ENCODE data around the gene CLSTN3. TPM values are rescaled to one million over a fixed set of nuclear protein-coding genes. Genes with fewer than 3 reads are reported as not detected.

Gene CLSTN3
- total RNA-seq, 2 donors from 2014 or later, result 36.8 to 57.0 TPM

DNA sequence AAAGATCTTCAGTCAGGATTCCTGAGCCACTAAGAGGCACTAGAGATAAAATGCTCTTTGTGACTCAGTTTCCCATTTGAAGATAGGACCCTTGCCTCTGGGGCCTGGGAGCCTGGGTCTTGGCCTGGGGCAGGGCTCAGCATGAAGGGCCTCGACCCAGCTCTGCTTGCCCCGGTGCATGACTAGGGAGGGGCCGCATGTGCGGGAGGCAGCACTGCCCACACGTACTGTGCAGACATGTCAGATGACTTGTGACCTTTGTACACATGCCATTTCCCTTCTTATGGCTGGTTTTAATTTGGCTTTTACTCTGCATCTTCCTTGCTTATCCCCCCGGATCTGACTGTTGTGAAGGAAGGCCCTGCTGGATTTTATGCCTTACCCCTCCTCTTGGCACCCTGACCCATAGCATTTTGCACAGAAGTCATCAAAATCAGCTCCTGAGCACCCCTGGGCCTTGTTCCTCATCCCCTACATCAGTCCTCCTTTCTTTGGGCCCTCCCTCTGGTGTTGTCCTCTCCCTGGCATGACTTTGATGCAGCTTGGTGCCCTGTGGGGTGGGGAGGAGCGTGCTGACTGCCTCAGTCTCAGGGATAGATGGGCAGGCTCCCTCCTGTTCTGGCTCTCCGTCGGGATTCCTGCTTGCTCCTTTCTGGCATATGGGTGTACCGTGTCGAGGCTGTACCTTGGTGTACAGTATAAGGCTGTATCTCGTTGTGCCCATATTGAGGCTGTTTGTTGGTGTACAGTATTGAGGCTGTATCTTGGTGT lies 4.4 kb downstream of the CLSTN3 start:
- no peak for ATAC-seq
- no peak for DNase-seq (ENCODE audit: low spot score in 2 of 2)
- Mint-ChIP-seq H3K27ac (peak overlapping the region in 1 of 2 donors; percentile 84), H3K36me3 (no peaks in the 10 kb centered on the region), H3K9me3 (no peaks in the 10 kb centered on the region)

DNA sequence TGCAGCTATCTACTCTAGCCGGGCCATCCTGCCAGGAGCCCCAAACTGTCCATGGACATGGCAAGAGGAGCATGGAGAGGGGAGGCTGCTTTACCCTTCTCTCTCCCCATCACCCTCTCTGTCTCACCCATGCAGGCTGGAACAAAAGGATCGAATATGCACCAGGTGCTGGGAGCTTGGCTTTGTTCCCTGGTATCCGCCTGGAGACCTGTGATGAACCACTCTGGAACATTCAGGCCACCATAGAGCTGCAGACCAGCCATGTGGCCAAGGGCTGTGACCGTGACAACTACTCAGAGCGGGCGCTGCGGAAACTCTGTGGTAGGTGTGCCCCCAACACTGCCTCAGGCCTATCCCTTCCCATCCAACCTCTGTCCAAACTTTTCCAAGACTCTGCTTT lies 5.9 kb downstream of the CLSTN3 start:
- no peaks in the 10 kb centered on the region for H3K9me3 Mint-ChIP-seq
- no peak for ATAC-seq
- no peaks in the 10 kb centered on the region for H3K36me3 Mint-ChIP-seq
- no peak for DNase-seq (ENCODE audit: low spot score in 2 of 2)
- no peak overlapping the region for H3K27ac Mint-ChIP-seq

DNA sequence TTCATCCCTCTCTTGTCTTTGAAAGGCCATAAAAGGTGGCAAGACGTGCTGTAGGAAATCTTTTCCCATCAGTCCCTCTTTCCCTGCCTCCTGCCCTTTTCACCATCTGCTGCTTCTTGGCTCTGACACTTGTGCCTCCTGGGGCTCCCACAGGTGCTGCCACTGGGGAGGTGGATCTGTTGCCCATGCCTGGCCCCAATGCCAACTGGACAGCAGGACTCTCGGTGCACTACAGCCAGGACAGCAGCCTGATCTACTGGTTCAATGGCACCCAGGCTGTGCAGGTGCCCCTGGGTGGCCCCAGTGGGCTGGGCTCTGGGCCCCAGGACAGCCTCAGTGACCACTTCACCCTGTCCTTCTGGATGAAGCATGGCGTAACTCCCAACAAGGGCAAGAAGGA lies 6.5 kb downstream of the CLSTN3 start:
- H3K9me3 Mint-ChIP-seq, result no peaks in the 10 kb centered on the region
- no peak overlapping the region for H3K27ac Mint-ChIP-seq
- ATAC-seq (no peak), DNase-seq (ENCODE audit: low spot score in 2 of 2) (no peak)
- H3K36me3 Mint-ChIP-seq, result no peaks in the 10 kb centered on the region

DNA sequence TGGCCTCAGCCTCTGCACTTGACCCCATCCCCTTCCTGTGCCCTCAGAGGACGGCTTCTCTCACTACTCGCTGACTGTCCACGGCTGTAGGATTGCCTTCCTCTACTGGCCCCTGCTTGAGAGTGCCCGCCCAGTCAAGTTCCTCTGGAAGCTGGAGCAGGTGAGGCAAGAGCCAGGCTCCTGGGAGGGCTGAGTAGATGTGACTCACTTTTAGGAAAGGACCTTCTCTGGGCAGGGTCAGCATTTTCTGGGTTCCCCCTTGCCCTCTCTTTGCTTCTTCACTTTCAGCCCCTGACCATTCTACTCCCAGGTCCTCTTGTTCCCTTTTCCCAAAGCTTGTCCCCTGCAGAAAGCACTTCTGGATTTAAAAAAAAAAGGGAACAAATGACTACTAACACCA lies 7.7 kb downstream of the CLSTN3 start:
- no peaks in the 10 kb centered on the region for H3K36me3 Mint-ChIP-seq
- no peak overlapping the region for H3K27ac Mint-ChIP-seq
- no peak for ATAC-seq
- no peak for DNase-seq (ENCODE audit: low spot score in 2 of 2)
- no peaks in the 10 kb centered on the region for H3K9me3 Mint-ChIP-seq

DNA sequence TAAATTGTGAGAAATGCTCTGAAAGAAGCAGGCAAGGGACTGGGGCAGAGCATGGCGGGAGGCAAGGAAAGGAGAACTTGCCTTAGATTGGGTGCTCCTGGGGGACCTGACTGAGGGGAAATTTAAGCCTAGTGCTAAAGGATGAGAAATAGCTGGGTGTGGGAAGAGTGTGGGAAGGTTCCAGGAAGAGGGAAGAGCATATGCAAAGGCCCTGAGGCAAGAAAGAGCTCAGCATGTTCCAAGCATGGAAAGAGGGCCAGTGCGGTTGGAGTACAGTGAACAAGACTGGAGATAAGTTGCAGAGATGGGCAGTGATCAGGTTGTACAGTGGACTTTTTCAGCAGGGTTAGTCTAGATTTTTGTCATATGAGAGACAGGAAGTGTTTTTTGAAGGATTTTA lies 9.0 kb downstream of the CLSTN3 start:
- Mint-ChIP-seq H3K9me3 (no peaks in the 10 kb centered on the region), H3K36me3 (no peaks in the 10 kb centered on the region), H3K27ac (peak overlapping the region in 1 of 2 donors; percentile 51)
- ATAC-seq (no peak), DNase-seq (ENCODE audit: low spot score in 2 of 2) (no peak)

DNA sequence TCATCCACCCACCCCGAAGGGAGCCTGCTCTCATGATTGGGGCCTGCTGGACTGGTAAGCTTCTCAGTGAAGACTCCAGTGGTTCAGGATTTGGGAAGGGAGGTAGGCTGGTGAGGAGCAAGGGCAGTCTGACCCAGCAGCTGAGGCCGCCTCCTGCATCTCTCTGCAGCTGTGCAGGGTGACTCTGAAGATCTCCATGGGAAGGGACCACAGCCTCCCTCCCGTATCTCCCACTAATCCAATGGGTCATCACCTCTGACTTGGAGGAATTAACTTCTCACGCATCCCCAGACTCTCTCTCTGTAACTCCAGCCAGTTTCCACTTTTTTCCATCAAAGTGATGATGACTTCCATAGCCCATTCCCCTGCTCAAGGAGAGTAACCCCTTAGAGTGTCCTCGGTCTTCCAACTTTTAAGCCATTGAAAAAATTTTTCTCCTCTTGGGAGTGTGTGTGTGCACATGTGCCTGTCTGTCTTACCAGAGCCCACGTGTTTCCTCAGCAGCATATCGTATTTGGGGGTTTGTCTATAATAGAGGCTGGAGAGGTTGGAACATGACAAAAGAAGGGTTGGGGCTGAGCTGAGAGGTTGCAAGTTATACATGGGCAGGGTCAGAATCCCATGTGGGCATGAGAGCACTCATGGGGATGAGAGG lies 11.3 kb downstream of the CLSTN3 start:
- Mint-ChIP-seq H3K27ac (peak overlapping the region in 1 of 2 donors; percentile 11), H3K9me3 (no peaks in the 10 kb centered on the region), H3K36me3 (peaks cover 0 to 3% of the 10 kb centered on the region in 2 donors)
- DNase-seq (ENCODE audit: low spot score in 2 of 2), result no peak
- ATAC-seq, result no peak

- DNase-seq (ENCODE audit: low spot score in 2 of 2), result peak; percentile 31 to 59
- no peaks in the 10 kb centered on the region for H3K9me3 Mint-ChIP-seq
- peak overlapping the region in 1 of 2 donors; percentile 11 for H3K27ac Mint-ChIP-seq
- peaks cover 0 to 6% of the 10 kb centered on the region in 2 donors for H3K36me3 Mint-ChIP-seq
- ATAC-seq, result peak; percentile 72 to 81
These were observed 12.0 kb downstream of the CLSTN3 start for GRCh38 chr12:7142056-7142644.

- DNase-seq (ENCODE audit: low spot score in 2 of 2), result peak in 1 of 2 donors; percentile 54
- Mint-ChIP-seq H3K9me3 (no peaks in the 10 kb centered on the region), H3K27ac (no peak overlapping the region), H3K36me3 (peaks cover 0 to 6% of the 10 kb centered on the region in 2 donors)
- ATAC-seq, result no peak
These were observed 12.8 kb downstream of the CLSTN3 start for GRCh38 chr12:7142809-7143465.

DNA sequence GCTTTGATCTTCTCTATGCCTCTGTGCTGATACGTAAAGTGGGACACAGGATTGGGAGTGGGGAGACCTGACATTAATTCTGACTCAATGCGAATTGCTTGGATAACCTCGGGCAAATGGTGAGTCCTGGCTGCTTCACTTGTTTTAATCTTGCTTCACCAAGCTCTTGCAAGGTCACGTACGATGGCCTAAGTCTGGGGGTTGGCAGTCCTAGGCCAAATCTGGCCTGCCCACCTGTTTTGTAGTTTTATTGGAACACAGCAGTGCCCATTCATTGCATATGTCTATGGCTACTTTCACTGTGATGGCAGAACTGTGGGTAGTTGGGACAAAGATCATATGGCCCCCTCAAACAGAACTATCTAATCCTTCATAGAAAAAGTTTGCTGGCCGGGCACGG lies 13.4 kb downstream of the CLSTN3 start:
- no peak for ATAC-seq
- Mint-ChIP-seq H3K36me3 (peaks cover 0 to 6% of the 10 kb centered on the region in 2 donors), H3K27ac (no peak overlapping the region), H3K9me3 (no peaks in the 10 kb centered on the region)
- DNase-seq (ENCODE audit: low spot score in 2 of 2), result peak in 1 of 2 donors; percentile 40

DNA sequence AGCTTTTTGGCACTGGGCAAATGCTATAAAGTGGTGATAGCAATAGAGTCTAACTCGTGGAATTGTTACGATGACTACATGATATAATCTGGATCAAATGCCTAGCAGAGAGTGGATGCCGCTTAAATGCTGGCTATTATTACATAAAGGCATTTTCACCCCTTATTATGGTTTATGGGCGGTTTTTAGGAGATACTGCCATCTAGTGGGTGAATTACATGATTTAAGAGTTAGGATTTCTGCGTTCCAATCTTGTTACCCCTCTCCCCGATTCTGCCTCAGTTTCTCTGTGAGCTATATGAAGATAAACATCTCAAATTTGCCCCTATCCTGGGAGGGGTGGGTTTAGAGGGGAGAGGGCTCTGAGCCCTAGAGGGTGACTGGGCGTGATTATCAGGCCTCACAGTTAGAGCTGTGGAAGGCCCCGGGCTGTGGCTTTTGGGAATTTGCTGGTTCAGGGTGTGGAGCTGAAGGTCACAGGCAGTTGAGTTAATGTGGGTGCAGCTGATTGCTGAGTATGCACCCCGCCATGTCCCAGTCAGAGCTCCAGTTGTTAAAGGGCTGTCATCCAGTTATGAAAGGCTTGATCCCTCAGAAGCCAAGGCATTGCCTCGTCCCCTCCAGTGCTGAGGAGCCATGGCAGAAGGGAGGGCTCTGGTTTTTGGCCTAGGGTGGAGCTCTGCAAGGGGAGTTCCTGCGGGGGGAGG lies 14.4 kb downstream of the CLSTN3 start:
- ATAC-seq (peak in 1 of 2 donors; percentile 37), DNase-seq (ENCODE audit: low spot score in 2 of 2) (peak in 1 of 2 donors; percentile 34)
- no peaks in the 10 kb centered on the region for H3K9me3 Mint-ChIP-seq
- H3K36me3 Mint-ChIP-seq, result peaks cover 0 to 6% of the 10 kb centered on the region in 2 donors
- no peak overlapping the region for H3K27ac Mint-ChIP-seq

DNA sequence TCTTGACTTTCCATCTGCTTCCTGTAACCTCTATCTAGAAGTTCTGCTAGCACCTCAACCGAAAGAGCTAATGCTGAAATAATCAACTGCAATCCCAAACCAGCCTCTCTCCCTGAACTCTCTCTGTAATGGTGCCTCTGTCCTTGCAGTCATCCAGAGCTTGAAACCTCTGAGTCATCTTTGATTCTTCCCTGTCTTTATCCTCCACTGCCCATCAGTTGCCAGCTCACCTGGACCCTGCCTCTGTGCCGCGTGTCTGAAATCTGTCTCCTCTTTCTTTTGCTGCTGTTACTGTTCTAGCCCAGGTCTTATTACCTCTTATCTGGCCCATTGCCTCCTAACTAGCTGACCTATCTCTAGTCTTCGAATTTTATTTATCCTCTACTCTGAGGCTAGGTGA lies 15.5 kb downstream of the CLSTN3 start:
- no peaks in the 10 kb centered on the region for H3K9me3 Mint-ChIP-seq
- DNase-seq (ENCODE audit: low spot score in 2 of 2) (no peak), ATAC-seq (no peak)
- peaks cover 0 to 6% of the 10 kb centered on the region in 2 donors for H3K36me3 Mint-ChIP-seq
- H3K27ac Mint-ChIP-seq, result no peak overlapping the region

DNA sequence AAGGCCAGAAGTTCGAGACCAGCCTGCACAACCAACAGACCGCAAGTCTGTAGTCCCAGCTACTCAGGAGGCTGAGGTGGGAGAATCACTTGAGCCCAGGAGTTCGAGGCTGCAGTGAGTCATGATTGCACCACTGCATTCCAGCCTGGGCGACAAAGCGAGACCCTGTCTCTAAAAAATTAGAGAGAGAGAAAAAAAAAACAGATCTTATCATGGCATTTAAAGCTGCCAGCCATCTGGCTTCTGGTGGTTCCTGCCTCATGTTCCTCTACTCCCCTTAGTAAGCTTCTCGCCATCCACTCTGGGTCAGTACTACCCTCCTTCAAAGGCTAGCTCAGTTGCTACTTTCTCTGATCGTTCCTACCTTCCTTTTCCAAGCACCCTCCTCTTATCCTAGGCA lies 16.1 kb downstream of the CLSTN3 start:
- no peak for DNase-seq (ENCODE audit: low spot score in 2 of 2)
- H3K9me3 Mint-ChIP-seq, result no peaks in the 10 kb centered on the region
- no peak for ATAC-seq
- peaks cover 0 to 6% of the 10 kb centered on the region in 2 donors for H3K36me3 Mint-ChIP-seq
- no peak overlapping the region for H3K27ac Mint-ChIP-seq

GRCh38 chr12:7146906-7147305 lies 16.7 kb downstream of the CLSTN3 start:
- peaks cover 0 to 6% of the 10 kb centered on the region in 2 donors for H3K36me3 Mint-ChIP-seq
- H3K9me3 Mint-ChIP-seq, result no peaks in the 10 kb centered on the region
- no peak for ATAC-seq
- no peak for DNase-seq (ENCODE audit: low spot score in 2 of 2)
- no peak overlapping the region for H3K27ac Mint-ChIP-seq

- no peaks in the 10 kb centered on the region for H3K9me3 Mint-ChIP-seq
- peaks cover 0 to 6% of the 10 kb centered on the region in 2 donors for H3K36me3 Mint-ChIP-seq
These were observed 20.2 kb downstream of the CLSTN3 start for GRCh38 chr12:7150356-7150755.

GRCh38 chr12:7150841-7151240 lies 20.7 kb downstream of the CLSTN3 start:
- Mint-ChIP-seq H3K27ac (no peak overlapping the region), H3K36me3 (peaks cover 0 to 6% of the 10 kb centered on the region in 2 donors), H3K9me3 (no peaks in the 10 kb centered on the region)
- no peak for DNase-seq (ENCODE audit: low spot score in 2 of 2)
- ATAC-seq, result no peak

More at GRCh38 chr12:7150356-7150755, 20.2 kb downstream of the CLSTN3 start:
- ATAC-seq (no peak), DNase-seq (ENCODE audit: low spot score in 2 of 2) (no peak)
- H3K27ac Mint-ChIP-seq, result no peak overlapping the region

DNA sequence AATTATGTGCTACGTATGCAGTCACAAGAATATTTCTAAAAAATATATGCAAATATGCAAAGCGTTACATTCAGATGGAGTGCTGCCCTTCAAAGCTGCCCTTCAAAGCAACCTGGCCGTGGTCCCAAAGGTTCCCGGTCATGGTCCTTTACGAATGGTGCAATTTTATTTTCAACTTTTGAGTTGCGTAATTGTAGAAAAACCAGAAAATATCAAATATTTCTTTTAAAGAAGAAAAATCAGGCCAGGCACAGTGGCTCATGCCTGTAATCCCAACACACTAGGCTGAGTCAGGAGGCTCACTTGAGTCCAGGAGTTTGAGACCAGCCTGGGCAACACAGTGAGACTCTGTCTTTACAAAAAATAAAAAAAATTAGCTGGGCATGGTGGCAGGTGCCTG lies 21.4 kb downstream of the CLSTN3 start:
- ATAC-seq, result no peak
- H3K27ac Mint-ChIP-seq, result no peak overlapping the region
- DNase-seq (ENCODE audit: low spot score in 2 of 2), result no peak
- H3K36me3 Mint-ChIP-seq, result peaks cover 0 to 2% of the 10 kb centered on the region in 2 donors
- H3K9me3 Mint-ChIP-seq, result no peaks in the 10 kb centered on the region
